ENCODE data around the gene FLOT1. TPM values are rescaled to one million over a fixed set of nuclear protein-coding genes. Genes with fewer than 3 reads are reported as not detected.

The FLOT1 gene
- total and polyA plus RNA-seq, 2 donors (not counting 1 experiment from before 2014, with no cell fraction given) = 71.2 to 79.4 TPM

DNA sequence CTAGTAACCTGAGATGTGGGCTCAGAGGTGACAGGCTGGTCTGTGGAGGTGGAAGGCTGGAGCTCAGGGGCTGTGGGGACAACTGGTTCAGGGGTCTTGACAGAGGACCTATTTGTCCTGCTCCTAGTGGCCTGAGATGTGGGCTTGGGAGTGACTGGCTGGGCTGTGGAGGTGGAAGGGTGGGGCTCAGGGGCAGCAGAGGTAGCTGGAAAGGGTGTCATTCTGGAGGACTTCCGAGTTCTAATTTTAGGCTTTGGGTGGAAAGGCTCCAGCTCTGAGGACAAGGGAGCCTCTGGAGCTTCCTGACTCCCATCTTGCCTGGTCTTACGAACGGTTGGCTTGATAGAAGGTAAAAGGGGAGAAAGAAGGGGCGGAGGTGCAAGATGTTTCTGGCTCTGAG, 36.9 kb downstream of the FLOT1 start:
- DNase-seq (no peak), ATAC-seq (ENCODE audit: low read depth) (no peak)
- Histone ChIP-seq H3K36me3 (replicated peaks in 1 of 2; ENCODE audit: control extremely low read depth in 1 of 2, control insufficient read depth in 1 of 2, extremely low read depth in 1 of 2, insufficient read depth in 2 of 2, low read length in 1 of 2) (peaks cover 3 to 45% of the 10 kb centered on the region in 2 experiments), H2AFZ (ENCODE audit: insufficient read depth, low read depth, low read length, poor library complexity, severe bottlenecking) (no peak overlapping the region), H3K27ac (ENCODE audit: low read length in 2 of 2) (no peak overlapping the region), H3K4me1 (ENCODE audit: control insufficient read depth in 2 of 2, insufficient read depth in 2 of 2, low read length in 2 of 2) (no peaks in the 10 kb centered on the region), H3K9me3 (ENCODE audit: control extremely low read depth in 1 of 3, control insufficient read depth in 2 of 3, insufficient read depth in 1 of 3, low read length in 2 of 3) (no peaks in the 10 kb centered on the region), H3K79me2 (ENCODE audit: control insufficient read depth, insufficient read depth, low read length) (peaks cover 5% of the 10 kb centered on the region), H3K4me3 (ENCODE audit: control extremely low read depth in 1 of 5, extremely low read depth in 1 of 5, insufficient read depth in 1 of 5, low read depth in 2 of 5, low read length in 4 of 5) (no peak overlapping the region), H4K20me1 (ENCODE audit: control insufficient read depth, insufficient read depth, low read length, poor library complexity, severe bottlenecking) (no peaks in the 10 kb centered on the region), H3K4me2 (replicated peaks; ENCODE audit: low read depth, low read length, poor library complexity, severe bottlenecking) (no peak overlapping the region), H3K27me3 (replicated peaks in 1 of 4; ENCODE audit: control extremely low read depth in 1 of 4, control insufficient read depth in 3 of 4, insufficient read depth in 4 of 4, low read length in 3 of 4) (no peaks in the 10 kb centered on the region), H3K9ac (ENCODE audit: low read length) (no peak overlapping the region)
- Mint-ChIP-seq H3K4me1 (no peaks in the 10 kb centered on the region), H3K9me3 (ENCODE audit: insufficient read depth) (no peaks in the 10 kb centered on the region), H3K4me3 (no peak overlapping the region), H3K27ac (no peak overlapping the region), H3K27me3 (no peaks in the 10 kb centered on the region)
- intact Hi-C loops (cut with micrococcal nuclease) = no loop called here
- no peak for TF ChIP-seq EZH2 (IDR thresholded peaks at IDR 0.05; ENCODE audit: borderline replicate concordance, insufficient read depth, low read depth, low read length, poor library complexity, severe bottlenecking)
- TF ChIP-seq, protein P1, sequence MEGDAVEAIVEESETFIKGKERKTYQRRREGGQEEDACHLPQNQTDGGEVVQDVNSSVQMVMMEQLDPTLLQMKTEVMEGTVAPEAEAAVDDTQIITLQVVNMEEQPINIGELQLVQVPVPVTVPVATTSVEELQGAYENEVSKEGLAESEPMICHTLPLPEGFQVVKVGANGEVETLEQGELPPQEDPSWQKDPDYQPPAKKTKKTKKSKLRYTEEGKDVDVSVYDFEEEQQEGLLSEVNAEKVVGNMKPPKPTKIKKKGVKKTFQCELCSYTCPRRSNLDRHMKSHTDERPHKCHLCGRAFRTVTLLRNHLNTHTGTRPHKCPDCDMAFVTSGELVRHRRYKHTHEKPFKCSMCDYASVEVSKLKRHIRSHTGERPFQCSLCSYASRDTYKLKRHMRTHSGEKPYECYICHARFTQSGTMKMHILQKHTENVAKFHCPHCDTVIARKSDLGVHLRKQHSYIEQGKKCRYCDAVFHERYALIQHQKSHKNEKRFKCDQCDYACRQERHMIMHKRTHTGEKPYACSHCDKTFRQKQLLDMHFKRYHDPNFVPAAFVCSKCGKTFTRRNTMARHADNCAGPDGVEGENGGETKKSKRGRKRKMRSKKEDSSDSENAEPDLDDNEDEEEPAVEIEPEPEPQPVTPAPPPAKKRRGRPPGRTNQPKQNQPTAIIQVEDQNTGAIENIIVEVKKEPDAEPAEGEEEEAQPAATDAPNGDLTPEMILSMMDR (IDR thresholded peaks at IDR 0.05) = no peak
- WGBS (ENCODE audit: insufficient coverage) = 100% methylated on average over 4 of the region's 4 CpGs
- POLR2A ChIA-PET = no interaction called here
- CTCF ChIA-PET = interaction anchor here (1.8 to 4.1 kb wide), 2 partner anchors 17 to 27 kb away, joined by 4 to 15 read pairs; no protein-coding TSS in a partner anchor

DNA sequence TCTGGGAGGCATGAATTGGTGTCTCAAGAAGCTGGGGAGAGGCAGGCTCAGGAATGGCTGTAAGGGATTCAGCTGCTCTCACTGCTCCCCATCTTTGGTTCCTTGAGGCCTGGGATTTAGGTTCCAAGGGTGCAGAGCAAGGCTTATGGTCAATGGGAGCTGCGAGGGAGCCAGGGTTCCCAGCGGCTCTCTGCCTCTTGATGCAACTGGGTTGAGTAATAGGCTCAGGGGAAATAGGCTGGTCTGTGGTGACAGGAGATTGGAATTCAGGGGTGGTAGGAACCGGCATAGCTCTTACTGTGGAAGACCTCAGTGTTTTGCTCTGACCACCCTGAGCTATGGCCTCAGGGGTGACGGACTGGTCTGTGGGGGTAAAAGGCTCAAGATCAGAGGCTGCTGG, 38.7 kb downstream of the FLOT1 start:
- ChIA-PET POLR2A (interaction anchor here (0.6 kb wide), 2 partner anchors 13 to 105 kb away, joined by 3 to 7 read pairs; partner anchors contain the start of gene MDC1), CTCF (interaction anchor here (0.5 to 4.1 kb wide), 4 partner anchors 8 to 25 kb away, joined by 3 to 15 read pairs (median 4); no protein-coding TSS in a partner anchor)
- WGBS (ENCODE audit: insufficient coverage) = 96% methylated on average over 4 of the region's 4 CpGs
- no peak overlapping the region for H3K9ac ChIP-seq (ENCODE audit: low read length)
- H4K20me1 ChIP-seq (ENCODE audit: control insufficient read depth, insufficient read depth, low read length, poor library complexity, severe bottlenecking) = no peaks in the 10 kb centered on the region
- no peak overlapping the region for H3K27ac ChIP-seq (ENCODE audit: low read length in 2 of 2)
- TF ChIP-seq, protein P1 (IDR thresholded peaks at IDR 0.05) = no peak
- TF ChIP-seq EZH2 (IDR thresholded peaks at IDR 0.05; ENCODE audit: borderline replicate concordance, insufficient read depth, low read depth, low read length, poor library complexity, severe bottlenecking) = no peak
- Mint-ChIP-seq H3K4me1 (no peaks in the 10 kb centered on the region), H3K27me3 (no peaks in the 10 kb centered on the region), H3K27ac (no peak overlapping the region), H3K4me3 (no peak overlapping the region), H3K9me3 (ENCODE audit: insufficient read depth) (no peaks in the 10 kb centered on the region)
- H3K4me1 ChIP-seq (ENCODE audit: control insufficient read depth in 2 of 2, insufficient read depth in 2 of 2, low read length in 2 of 2) = no peaks in the 10 kb centered on the region
- no peak for ATAC-seq (ENCODE audit: low read depth)
- peaks cover 0 to 37% of the 10 kb centered on the region in 2 experiments for H3K36me3 ChIP-seq (replicated peaks in 1 of 2; ENCODE audit: control extremely low read depth in 1 of 2, control insufficient read depth in 1 of 2, extremely low read depth in 1 of 2, insufficient read depth in 2 of 2, low read length in 1 of 2)
- H3K9me3 ChIP-seq (ENCODE audit: control extremely low read depth in 1 of 3, control insufficient read depth in 2 of 3, insufficient read depth in 1 of 3, low read length in 2 of 3) = no peaks in the 10 kb centered on the region
- no peaks in the 10 kb centered on the region for H3K27me3 ChIP-seq (replicated peaks in 1 of 4; ENCODE audit: control extremely low read depth in 1 of 4, control insufficient read depth in 3 of 4, insufficient read depth in 4 of 4, low read length in 3 of 4)
- H3K4me2 ChIP-seq (replicated peaks; ENCODE audit: low read depth, low read length, poor library complexity, severe bottlenecking) = no peak overlapping the region
- peaks cover 5% of the 10 kb centered on the region for H3K79me2 ChIP-seq (ENCODE audit: control insufficient read depth, insufficient read depth, low read length)
- no peak overlapping the region for H3K4me3 ChIP-seq (ENCODE audit: control extremely low read depth in 1 of 5, extremely low read depth in 1 of 5, insufficient read depth in 1 of 5, low read depth in 2 of 5, low read length in 4 of 5)
- intact Hi-C loops (cut with micrococcal nuclease) = no loop called here
- no peak for DNase-seq
- H2AFZ ChIP-seq (ENCODE audit: insufficient read depth, low read depth, low read length, poor library complexity, severe bottlenecking) = no peak overlapping the region

Data from B cell (primary cell).